HG02678 (cell line): ENCODE measurements around the gene NUP37.
"Not testable (repeated sequence)": the region's sequence is repeated elsewhere in the genome, so short reads cannot be mapped to it uniquely, and the experiment has no call there.

Experiments
- ATAC-seq: cut with Tn5 transposase; IDR thresholded peaks from one replicate; pipeline ENCODE4 v1.9.1; 2021; ENCODE audit warnings: mild to moderate bottlenecking, moderate library complexity; ENCODE audit not compliant: unreplicated experiment

NUP37 gene

DNA sequence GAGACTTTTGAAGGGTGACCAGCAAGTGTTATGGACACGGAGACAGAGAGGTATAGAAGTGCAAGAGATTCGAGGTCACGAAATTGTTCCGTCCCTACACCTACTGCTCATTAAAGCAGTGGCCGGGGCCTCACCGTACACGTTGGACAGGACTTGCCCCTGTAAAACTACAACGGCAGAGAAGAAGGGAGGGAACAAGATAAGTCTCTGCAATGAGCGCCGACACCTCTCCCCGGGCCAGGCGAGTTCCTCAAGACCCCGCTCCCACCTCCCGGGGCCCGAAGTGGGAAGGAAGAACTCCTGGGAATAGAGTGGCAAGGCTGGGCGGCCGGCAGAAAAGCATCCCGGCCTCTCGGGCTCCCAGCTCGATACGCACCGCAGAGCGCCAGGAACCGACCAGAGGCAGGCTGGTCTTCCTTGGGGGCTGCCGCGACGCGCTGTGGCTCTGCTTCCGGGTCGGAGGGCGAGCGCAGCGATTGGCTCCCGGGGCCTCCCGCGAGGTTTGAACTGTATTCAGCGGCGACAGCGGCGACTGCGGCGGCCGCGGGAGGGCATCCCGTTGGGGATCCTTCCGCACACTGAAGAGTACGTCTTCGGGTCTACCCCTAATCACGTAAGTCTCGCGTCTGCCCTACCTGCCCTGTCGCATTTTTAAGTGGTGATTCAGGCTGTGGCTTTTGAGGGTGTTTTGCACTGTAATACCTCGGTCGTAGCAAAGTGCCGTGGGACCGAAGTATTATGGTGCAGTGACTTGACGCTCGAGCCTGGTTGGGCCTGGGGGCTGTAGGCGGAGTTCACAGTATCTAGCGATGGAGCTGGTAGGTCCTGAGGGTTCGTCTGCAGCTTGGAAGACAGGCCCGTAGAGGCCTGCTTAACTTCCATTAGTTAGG, at the start of gene NUP37, which contains the start of gene PARPBP:
TSS of gene NUP37 (minus strand) at position 441 of the 890 bp plus-strand sequence. CDS start 1,596 bp downstream, outside the sequence.
TSS of gene PARPBP (plus strand) at position 510 of the 890 bp plus-strand sequence. CDS start 3,706 bp downstream, outside the sequence.
- peak; percentile 97 for ATAC-seq

GRCh38 chr12:102167821-102168604, 48.1 kb upstream of the NUP37 start:
- ATAC-seq: no peak

GRCh38 chr12:102163383-102163782, 43.5 kb upstream of the NUP37 start:
- ATAC-seq: no peak

DNA sequence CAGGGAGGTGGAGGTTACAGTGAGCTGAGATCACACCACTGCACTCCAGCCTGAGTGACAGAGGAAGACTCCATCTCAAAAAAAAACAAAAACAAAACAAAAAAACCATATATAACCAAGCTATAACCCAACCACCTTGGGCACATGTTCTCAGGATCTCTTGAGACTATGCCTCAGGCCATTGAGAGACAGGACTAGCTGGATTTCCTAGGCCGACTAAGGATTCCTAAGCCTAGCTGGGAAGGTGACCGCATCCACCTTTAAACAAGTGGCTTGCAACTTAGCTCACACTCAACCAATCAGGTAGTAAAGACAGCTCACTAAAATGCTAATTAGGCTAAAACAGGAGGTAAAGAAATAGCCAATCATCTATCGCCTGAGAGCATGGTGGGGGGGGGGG, 35.3 kb upstream of the NUP37 start:
- not testable (repeated sequence) for ATAC-seq

GRCh38 chr12:102147062-102147587, 27.2 kb upstream of the NUP37 start:
- not testable (repeated sequence) for ATAC-seq

- ATAC-seq: no peak
These were observed 24.3 kb upstream of the NUP37 start for GRCh38 chr12:102144221-102144620.

DNA sequence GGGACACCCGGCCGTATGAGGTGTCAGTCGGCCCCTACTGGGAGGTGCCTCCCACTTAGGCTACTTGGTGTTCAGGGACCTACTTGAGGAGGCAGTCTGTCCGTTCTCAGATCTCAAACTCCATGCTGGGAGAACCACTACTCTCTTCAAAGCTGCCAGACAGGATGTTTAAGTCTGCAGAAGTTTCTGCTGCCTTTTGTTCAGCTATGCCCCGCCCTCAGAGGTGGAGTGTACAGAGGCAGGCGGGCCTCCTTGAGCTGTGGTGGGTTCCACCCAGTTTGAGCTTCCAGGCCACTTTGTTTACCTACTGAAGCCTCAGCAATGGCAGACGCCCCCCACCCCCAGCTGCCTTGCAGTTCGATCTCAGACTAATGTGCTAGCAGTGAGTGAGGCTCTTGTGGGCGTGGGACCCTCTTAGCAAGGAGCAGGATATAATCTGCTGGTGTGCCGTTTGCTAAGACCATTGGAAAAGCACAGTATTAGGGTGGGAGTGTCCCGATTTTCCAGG, 23.0 kb upstream of the NUP37 start:
- not testable (repeated sequence) for ATAC-seq

- not testable (repeated sequence) for ATAC-seq
These were observed 17.7 kb upstream of the NUP37 start for GRCh38 chr12:102137619-102138018.

DNA sequence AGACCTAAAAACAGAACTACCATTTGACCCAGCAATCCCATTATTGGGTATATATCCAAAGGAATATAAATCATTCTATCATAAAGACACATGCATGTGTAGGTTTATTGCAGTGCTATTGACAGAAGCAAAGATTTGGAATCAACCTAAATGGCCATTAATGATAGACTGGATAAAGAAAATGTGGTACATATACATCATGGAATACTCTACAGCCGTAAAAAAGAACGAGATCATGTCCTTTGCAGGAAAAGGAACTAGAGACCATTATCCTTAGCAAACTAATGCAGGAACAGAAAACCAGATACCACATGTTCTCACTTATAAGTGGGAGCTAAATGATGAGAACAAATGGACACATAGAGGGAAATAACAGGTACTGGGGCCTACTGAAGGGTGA, 11.5 kb upstream of the NUP37 start:
- not testable (repeated sequence) for ATAC-seq

- not testable (repeated sequence) for ATAC-seq
These were observed 10.8 kb upstream of the NUP37 start for GRCh38 chr12:102130720-102131119.

- not testable (repeated sequence) for ATAC-seq
These were observed 1.4 kb upstream of the NUP37 start for GRCh38 chr12:102121328-102121727.

GRCh38 chr12:102120886-102121285, 972 bp upstream of the NUP37 start:
- no peak for ATAC-seq

- ATAC-seq: no peak
These were observed 605 bp upstream of the NUP37 start for GRCh38 chr12:102120564-102120873.

GRCh38 chr12:102118874-102119273, 1.0 kb downstream of the NUP37 start:
- ATAC-seq: no peak

DNA sequence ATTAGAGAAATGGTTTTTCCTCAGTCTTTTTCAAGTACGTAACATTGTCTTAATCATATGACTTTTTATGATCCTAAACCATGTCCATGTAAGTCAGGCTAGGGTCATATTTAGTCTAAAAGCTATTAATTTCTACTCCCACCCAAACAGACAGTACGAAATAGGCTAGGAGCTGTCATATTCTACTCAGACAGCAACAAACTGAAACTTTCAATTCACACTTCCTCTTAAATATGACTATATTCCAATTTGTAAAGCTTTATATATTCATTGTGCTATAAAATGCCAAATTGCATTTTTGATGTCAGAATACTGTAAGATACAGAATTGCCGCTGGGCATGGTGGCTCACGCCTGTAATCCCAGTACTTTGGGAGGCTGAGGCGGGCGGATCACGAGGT, 3.5 kb downstream of the NUP37 start:
- no peak for ATAC-seq

GRCh38 chr12:102114212-102114611, 5.7 kb downstream of the NUP37 start:
- no peak for ATAC-seq

- ATAC-seq: no peak
These were observed 9.1 kb downstream of the NUP37 start for GRCh38 chr12:102110782-102111181.

GRCh38 chr12:102107970-102108369, 11.9 kb downstream of the NUP37 start:
- no peak for ATAC-seq

GRCh38 chr12:102106905-102107304, 13.0 kb downstream of the NUP37 start:
- no peak for ATAC-seq

DNA sequence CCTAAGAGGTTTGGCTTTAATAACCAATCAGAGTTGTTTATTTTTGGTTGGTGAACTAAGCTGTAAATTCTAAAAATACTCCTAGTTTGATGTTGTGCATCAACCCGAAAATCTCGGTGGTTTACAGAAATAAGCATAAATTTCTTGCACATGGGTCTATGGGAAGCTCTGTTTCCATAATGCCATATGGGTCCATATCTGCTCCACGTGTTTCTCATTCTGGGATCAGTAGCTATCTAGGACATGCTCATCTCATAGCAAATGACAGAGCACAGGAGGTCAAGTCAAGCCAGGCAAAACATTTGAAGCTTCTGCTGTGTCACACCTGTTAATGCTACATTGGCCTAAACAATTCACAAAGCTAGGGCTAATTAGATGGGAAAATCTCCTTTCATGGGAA, 23.1 kb downstream of the NUP37 start:
- no peak for ATAC-seq

GRCh38 chr12:102095677-102096263, 24.1 kb downstream of the NUP37 start:
- ATAC-seq: peak; percentile 61
